ENCODE results near the gene PVALEF.

GRCh38 chr17:81206166-81206565, 40.9 kb downstream of the PVALEF start:
- TF ChIP-seq POLR2A (IDR thresholded peaks at IDR 0.05) (no peak), CTCF (IDR thresholded peaks at IDR 0.05) (no peak)

Data from uterus (tissue), 2 donors.